Measurements from ENCODE around the gene CREBL2. TPM values are rescaled to one million over a fixed set of nuclear protein-coding genes. Genes with fewer than 3 reads are reported as not detected.
"Not testable (repeated sequence)": the region's sequence is repeated elsewhere in the genome, so short reads cannot be mapped to it uniquely, and the experiment has no call there.

Gene CREBL2, protein sequence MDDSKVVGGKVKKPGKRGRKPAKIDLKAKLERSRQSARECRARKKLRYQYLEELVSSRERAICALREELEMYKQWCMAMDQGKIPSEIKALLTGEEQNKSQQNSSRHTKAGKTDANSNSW
- 27.3 and 33.7 TPM in 2 replicates for total RNA-seq (2014; rRNA removed)
- 13.7 TPM for polyA plus RNA-seq (2012)

DNA sequence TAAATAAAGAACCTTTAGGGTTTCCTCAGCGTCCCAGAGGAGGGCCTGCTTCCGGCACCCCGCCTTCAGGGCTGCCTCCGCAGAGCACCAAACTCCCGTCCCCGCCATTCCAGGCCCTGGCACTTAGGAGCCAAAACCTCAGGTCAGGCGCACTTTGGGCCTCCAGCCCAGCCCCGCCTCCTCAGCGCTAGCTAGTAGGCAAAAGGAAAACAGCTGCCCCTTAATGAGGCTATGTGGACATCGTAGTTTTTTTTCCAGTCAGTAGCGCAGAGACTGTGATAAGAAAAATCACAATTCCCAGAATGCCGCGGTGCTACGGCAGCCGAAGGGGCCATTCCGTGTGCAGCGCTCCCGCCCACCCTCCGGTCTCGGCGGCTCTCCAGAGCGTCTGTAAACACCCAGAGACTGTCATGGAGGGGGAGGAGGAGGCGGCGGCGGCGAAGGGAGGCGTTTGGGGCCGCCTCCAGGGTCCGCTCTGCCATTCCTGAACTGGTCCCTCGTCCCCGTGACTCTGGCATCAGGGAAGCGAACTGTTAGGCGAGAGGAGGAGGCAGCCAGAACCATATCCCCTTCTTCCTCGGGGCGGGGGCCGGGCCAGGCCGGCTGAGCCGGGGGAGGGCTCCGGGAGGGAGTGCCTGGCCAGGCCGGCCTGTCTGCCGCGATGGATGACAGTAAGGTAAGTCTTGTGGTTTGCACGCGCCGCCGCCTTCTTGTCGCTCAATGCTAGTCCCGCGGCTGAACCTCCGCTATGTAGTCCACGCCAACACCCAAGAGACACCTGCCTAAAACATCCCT lies at the start of gene CREBL2:
CREBL2 (plus strand) TSS at position 365 of the 795 bp plus-strand sequence; CDS start at position 662, 297 bp downstream.
- peak; percentile 97 for DNase-seq (ENCODE audit: low read depth)

DNA sequence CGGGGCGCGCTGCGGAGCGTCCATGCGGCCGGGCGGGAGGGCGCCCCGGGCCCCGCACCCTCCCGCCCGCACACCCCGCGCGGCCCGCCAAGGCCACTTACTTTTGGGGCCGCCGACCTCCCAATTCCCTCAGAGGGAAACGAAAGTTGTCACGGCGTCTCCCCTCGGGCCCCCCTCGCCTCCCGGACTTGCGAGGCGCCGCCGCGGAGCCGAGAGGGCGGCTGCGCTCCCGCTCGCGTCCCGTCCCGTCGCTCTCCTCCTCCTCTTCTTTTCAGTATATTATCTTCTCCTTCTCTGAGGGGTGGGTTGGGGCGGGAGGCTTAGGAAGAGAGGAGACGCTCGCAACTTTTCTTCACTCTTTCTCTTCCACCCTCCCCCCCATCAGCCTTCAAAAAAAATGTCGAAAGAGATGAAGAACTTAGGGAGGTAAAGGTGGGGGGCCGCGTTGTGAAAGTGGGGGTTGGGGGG lies 49.6 kb upstream of the CREBL2 start:
- DNase-seq (ENCODE audit: low read depth) = no peak

DNA sequence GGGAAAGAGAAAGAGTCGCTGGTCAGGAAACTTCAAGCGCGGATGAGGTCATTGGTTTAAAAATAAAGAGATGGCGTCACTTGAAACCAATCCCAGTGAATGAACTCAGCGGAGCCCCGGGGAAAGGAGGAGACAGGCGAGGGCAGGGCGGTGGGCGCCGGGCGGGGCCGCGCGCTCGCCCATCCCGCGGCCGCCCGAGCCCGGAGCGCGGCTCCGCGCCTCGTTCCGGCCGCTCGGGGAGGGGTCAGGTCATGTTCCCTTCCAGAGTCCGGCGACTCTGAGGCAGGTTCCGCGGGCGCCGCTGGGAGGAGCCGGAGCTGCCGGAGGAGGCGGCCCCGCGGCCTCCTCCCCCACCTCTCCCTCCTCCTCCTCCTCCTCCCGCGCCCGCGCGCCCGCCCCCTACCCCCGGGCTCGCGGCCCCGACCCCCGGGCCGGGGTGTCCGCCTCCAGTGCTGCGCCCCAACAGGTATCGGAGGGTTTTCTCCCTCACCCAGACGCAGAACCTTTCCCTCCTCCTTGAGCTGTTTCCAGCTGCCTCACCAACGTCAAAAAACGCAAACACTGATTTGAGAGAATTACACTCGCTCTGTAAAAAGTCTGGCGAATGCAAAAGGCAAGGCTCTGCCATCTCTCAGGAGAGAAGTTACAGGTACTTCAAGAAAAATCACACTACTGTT lies 49.0 kb upstream of the CREBL2 start, which contains the start of gene DUSP16:
DUSP16 (minus strand) TSS at position 279 of the 677 bp plus-strand sequence. CDS start 41,765 bp downstream, outside the sequence.
- peak; percentile 85 for DNase-seq (ENCODE audit: low read depth)

DNA sequence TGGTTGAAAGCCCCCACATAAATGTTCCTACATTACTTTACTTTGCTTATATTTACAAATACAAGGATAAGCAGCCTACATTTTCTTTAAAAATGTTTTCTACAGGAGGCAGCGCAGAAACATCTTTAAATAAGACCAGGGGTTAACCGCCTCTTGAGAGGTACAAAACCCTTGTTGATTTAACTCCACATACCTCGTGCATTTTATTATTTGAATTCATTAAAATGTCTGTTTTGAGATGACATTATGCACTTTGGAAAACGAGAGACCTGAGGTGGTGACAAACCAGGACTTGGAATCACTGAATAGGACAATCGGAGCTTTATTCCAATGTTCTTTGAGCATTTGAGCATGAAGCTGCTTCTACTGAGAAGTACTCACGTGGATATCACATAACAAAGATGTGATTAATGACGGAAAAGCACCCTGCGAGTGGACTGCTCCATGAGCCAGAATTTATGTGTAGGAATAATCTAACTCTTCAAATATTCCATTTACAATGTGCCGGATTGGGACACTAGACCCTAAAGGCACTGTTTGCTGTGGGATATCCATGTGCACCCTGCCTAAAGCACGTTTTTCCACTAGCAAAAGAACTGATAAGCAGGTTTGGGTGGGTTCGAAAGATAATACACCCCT lies 48.3 kb upstream of the CREBL2 start:
- DNase-seq (ENCODE audit: low read depth) = no peak

DNA sequence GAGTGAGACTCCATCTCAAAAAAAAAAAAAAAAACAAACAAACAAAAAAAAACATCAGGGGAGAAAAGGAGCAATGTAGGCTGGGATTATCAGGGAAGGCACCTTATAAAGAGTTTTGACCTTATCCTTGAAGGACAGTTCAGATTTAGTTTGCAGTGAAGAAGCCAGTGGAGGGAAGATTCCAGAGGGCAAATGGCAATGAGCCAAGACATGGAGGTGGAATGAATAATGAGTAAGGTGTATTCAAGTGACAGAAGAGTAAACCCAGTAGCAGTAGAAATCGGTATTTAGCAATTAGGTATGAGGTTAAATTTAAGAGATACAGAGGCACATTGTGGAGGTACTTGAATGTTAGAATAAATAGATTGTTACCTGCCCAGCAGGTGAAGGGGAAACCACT lies 46.8 kb upstream of the CREBL2 start:
- DNase-seq (ENCODE audit: low read depth) = no peak

DNA sequence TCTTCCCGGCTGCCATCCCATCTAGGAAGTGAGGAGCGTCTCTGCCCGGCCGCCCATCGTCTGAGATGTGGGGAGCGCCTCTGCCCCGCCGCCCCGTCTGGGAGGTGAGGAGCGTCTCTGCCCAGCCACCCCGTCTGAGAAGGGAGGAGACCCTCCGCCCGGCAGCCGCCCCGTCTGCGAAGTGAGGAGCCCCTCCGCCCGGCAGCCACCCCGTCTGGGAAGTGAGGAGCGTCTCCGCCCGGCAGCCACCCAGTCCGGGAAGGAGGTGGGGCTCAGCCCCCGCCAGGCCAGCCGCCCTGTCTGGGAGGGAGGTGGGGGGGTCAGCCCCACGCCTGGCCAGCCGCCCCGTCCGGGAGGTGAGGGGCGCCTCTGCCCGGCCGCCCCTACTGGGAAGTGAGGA lies 45.7 kb upstream of the CREBL2 start:
- not testable (repeated sequence) for DNase-seq (ENCODE audit: low read depth)

DNA sequence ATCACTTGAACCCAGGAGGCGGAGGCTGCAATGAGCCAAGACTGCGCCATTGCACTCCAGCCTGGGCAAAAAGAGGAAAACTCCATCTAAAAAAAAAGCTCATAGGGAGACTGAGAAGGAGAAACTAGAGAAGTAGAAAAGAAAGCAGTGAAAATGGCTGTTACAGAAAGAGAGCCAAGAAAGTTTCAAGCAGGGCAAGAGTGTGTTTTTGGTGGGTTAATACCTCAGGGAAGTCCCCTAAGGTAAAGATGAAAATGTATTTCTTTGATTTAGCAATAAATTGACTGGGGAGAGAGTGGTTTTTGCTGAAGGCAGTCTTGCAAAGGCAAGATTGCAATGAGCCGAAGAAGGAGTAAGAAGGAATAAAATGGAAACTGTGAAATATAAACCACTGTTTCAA lies 39.0 kb upstream of the CREBL2 start:
- DNase-seq (ENCODE audit: low read depth) = no peak

DNA sequence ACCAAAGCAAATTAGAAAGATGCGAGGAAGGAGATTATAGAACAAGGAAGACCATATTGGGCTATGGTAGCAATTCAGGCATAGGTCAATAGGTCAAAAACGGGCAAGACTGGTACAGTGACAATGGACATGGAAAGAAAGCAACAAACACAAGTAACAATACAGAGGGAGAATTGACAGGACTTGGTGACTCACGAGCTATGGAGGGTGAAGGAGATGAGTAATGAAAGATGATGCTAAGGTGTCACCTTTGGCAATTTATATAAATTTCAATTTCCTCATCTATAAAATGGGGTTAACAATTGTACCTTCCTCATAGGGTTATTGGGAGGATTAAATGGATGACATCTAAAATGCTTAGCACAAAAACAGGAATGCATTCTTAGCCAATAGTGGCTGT lies 33.9 kb upstream of the CREBL2 start:
- no peak for DNase-seq (ENCODE audit: low read depth)

DNA sequence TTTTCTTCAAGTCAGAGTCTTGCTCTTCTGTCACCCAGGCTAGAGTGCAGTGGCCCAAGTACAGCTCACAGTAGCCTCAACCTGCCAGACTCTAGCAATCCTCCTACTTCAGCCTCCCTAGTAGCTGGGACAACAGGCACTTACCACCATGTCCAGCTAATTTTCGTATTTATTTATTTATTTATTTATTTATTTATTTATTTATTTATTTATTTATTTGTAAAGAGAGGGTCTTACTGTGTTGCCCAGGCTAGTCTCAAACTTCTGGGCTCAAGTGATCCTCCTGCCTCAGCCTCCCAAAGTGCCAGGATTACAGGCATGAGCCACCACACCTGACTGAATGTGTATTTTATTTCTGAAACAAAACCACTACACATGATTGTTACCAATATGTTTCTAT lies 31.0 kb upstream of the CREBL2 start:
- DNase-seq (ENCODE audit: low read depth) = not testable (repeated sequence)

DNA sequence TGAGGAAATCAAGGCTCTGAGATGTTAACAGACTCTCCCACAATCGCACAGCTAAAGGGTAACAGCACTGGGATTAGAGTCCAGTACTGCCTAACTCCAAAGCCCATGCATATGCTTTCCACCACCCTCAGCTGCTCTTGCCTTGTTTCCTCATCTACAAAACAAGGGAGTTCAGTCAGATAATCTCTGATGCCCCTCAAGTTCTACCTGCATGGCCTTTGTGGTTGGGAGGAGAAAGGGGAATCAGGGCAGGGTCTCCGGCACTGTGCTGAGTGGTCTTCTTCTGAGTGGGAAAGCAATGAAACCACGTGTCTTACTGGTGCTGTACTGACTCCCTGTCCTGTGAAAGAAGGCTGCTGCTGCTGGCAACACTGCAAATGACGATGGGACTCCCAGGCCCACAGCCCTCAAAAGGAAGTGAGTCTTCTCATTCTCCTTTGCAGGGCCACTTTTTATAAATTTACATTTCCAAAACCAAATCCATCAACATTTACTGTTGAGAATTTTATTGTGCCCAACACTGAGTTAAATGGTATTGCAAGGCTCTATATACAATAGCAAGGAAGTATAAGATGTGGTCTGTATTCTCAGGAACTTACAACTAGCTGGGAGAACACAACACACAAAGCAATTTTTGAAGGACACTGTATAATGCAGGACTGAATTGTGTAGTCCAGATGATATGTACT lies 29.3 kb upstream of the CREBL2 start:
- DNase-seq (ENCODE audit: low read depth) = no peak

DNA sequence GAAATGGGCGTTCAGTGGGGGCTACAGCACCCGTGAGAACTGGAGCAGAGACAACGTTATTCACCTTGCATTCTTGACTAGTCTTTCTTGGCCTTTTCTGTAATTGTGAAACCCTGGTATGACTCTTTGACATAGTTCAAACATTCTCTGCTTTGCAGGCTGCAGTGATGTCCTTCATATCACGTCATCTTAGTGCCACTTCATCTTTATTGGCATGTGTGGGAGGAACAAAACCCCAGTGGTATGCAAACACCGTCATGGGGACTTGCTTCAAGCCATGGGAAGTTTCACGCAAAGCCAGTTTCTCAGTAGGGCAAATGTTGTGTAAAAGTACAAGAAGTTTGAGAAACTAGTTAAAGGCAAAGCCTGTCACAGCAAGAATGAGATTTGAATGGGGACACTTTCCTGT lies 28.8 kb upstream of the CREBL2 start:
- DNase-seq (ENCODE audit: low read depth) = no peak

DNA sequence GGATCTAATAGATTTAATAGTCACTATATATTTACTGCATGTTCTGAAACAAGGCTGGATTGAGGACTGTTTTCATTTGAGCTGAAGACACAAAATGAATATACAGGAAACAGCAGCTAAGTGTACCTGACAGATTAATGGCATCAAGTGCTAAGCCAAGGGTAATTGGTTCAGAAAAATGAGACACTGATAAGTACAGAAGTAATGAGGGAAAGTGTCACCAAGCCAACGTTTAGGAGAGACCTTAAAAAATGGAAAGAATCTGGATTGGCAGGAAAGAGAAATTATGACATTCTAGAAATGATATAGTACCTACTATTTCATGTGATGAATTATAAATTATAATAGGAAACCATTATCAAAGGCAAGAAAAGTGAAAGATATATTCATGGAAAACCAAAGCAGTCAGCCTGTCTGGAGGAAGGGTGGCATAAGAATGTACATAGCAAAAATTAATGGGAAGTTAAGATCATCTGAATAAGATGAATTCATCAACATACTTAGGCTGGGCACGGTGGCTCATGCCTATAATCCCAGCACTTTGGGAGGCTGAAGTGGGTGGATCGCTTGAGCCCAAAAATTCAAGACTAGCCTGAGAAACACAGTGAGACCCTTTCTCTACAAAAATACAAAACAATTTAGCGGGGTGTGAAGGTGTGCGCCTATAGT lies 28.0 kb upstream of the CREBL2 start:
- DNase-seq (ENCODE audit: low read depth) = no peak

DNA sequence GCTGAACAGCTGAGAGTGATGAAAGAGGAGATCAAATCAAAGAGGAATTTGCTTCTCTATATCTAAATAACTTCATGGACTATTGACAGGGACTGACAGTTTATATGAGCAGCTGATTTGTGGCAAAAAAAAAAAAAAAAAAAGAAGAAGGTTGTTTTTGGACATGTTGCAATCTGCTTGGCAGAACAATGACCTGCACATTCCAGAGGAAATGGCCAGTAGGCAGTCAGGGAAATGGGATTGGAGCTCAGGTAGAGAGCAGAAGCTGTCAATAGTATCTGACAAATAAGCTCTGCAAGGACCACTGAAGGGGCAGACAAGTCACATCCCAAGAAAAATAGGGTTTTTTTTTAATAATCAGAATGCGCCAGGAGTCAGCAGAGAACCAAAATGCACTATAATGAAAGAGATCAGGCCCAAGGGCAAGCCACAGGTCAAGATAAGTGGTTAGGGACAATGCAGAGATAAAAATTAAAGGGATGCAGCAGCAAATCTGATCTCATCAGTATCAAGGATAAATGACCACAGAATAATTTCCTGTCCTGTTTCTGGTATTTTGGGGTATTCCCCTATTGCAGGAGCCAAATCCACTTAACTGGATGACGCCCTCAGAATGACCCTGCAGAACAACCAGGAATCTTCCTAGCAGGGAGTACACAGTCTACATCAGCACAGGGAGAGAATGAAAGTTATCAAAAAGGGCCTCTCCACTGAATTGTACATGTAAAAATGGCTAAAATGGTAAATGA lies 26.4 kb upstream of the CREBL2 start:
- DNase-seq (ENCODE audit: low read depth) = no peak

DNA sequence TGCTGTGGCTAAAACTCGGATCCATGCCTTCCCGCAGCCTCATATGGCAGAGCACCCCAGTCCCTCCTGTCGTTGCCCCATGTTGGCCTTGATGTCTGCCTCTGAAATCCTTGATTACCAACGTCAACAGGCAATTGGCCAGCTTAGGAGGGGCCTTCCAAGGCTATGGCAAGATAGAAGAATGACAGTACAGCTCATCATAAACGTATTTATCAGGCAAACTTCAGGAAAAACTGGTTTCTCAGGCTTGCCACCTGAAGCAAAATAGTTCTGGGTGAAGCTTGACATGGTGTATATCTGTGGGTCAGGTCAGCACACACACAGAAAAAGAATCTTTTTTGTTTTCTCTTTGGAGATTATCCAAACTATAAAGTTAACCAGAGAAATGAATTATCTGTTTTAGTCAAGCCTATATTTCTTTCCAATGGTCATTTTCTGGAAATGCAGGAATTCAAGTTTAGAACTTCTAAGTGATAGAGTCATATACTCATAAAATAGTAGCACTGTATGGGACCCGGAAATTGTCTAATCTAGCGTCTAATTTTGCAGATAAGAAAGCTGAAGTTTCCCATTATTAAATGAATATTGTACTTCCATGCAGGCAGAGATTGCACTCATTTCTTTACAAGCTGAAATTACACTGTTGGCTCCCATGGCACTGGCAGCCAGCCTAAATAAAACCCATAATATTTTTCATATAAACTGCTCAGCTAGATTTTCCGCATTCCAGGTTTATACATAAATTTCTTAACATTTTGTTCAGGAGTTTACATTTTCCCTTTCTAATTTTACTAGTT lies 24.6 kb upstream of the CREBL2 start:
- DNase-seq (ENCODE audit: low read depth) = no peak

DNA sequence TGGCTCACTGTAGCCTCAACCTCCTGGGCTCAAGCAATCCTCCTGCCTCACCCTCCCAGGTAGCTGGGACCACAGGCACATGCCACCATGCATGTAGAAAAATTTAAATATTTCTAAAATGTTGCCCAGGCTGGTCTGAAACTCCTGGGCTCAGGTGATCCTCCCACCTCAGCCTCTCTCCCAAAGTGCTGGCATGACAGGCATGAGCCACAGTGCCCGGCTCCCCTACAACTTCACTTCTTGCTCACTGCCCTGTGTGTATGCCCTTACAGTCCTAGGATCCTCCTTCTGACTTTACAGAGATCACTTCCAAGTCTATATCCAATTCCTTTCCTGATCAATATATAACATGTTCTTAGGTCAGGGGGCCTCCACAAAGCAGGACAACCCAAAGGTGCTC lies 23.8 kb upstream of the CREBL2 start:
- no peak for DNase-seq (ENCODE audit: low read depth)

DNA sequence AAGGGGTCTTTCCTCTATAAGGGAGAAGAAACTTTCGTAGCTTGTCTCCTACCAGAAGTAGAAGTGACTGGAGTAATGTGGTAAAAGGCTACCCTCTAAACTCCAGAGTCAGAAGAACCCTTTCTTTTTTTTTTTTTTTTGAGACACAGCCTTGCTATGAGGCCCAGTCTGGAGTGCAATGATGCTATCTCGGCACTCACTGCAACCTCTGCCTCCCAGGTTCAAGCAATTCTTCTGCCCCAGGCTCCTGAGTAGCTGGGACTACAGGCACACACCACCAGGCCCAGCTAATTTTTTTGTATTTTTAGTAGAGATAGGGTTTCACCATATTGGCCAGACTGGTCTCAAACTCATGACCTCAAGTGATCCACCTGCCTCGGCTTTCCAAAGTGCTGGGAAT lies 23.2 kb upstream of the CREBL2 start:
- not testable (repeated sequence) for DNase-seq (ENCODE audit: low read depth)

DNA sequence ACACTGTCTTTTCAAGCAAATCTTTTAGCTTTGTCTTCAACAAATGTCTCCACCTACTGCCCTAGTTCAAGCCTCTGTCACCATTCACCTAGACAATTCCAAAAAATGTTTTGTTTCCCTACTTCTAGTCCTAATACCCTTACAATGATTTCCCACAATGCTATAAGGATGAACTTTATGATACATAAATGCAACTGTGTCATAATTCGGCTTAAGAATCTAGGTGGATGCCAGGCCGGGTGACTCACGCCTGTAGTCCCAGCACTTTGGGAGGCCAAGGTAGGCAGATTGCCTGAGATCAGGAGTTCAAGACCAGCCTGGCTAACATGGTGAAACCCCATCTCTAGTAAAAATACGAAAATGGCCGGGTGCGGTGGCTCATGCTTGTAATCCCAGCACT lies 20.7 kb upstream of the CREBL2 start:
- DNase-seq (ENCODE audit: low read depth) = no peak

DNA sequence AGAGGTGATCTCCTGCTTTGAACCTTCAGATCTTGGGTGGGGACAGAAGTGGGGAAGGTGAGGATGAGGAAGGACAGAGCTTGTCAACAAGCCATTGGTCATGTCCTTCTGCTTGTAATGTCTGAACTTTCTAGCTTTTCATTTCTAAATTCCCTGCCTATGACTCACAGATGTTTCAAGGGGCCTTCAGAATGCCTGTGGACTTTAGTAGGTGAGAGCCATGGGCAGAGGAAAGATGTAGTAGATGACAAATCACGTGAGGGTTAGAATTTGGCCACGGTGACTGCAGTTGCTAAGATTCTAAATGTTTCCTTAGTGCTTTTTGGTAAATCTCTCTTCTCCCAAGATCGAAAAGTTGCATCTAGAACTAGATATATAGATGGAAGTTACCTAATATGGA lies 18.7 kb upstream of the CREBL2 start:
- peak; percentile 26 for DNase-seq (ENCODE audit: low read depth)

DNA sequence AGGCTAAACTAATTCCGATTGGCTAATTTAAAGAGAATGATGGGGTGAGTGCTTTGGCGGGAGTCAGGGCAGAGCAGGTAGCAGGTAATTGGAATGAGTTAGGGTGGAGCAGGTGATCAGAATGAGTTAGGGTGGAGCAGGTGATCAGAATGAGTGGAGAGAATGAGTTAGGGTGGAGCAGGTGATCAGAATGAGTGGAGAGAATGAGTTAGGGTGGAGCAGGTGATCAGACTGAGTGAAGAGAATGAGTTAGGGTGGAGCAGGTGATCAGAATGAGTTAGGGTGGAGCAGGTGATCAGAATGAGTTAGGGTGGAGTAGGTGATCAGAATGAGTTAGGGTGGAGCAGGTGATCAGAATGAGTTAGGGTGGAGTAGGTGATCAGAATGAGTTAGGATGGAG lies 15.7 kb upstream of the CREBL2 start:
- DNase-seq (ENCODE audit: low read depth) = not testable (repeated sequence)

Measured in LHCN-M2 (cell line).